AG04450 (cell line): ENCODE data around the gene SEMA5A. TPM values are rescaled to one million over a fixed set of nuclear protein-coding genes. Genes with fewer than 3 reads are reported as not detected.
A peak's percentile ranks its signal among the peaks of the same experiment; 100 is the strongest.

Experiments
- CTCF ChIA-PET: fragments of 300-600, 350-600 bp; formaldehyde crosslinking; extraction: SDS; loops from one replicate; lab custom pipeline; 2022; ENCODE audit warnings: antibody characterized with exemption, inconsistent platforms; lab: Charles Lee
- POLR2A ChIA-PET: fragments of 350-600 bp; formaldehyde crosslinking; extraction: SDS; loops from one replicate; lab custom pipeline; 2021; ENCODE audit warnings: antibody characterized with exemption, inconsistent platforms; lab: Yijun Ruan, JAX
- DNase-seq: peaks from one replicate; pipeline ENCODE4 v3.0.0-alpha.2; 2011; ENCODE audit warnings: low read depth, low spot score
- H3K27ac ChIP-seq: one replicate; pipeline ENCODE4 v1.5.1; 2012; ENCODE audit warnings: low read depth, low read length, control low read depth
- H3K27me3 ChIP-seq: one replicate; pipeline ENCODE4 v1.6.0; 2012; ENCODE audit warnings: low read length; ENCODE audit not compliant: control insufficient read depth, insufficient read depth
- H3K4me3 ChIP-seq: 2 replicates; pipeline ENCODE4 v1.5.1; 2011; ENCODE audit warnings: mild to moderate bottlenecking, low read depth, low read length, control low read depth
- H3K9me3 ChIP-seq: 2 replicates; pipeline ENCODE4 v1.5.1; 2012; ENCODE audit warnings: low read length; ENCODE audit not compliant: control insufficient read depth, insufficient read depth
- polyA plus RNA-seq: library from polyadenylated mRNA; depleted of rRNA; stranded (reverse); fragments of >200 nt; gene quantifications from 2 replicates; pipeline ENCODE4 v1.2.3, GENCODE V29; 2011
- TF ChIP-seq, protein P1 (sequence below): IDR thresholded peaks from 2 replicates; pipeline ENCODE4 v1.5.1; 2011; ENCODE audit warnings: low read depth, low read length, control low read depth, inconsistent platforms

SEMA5A gene
- polyA plus RNA-seq, 1 experiment = 31.8 TPM

DNA sequence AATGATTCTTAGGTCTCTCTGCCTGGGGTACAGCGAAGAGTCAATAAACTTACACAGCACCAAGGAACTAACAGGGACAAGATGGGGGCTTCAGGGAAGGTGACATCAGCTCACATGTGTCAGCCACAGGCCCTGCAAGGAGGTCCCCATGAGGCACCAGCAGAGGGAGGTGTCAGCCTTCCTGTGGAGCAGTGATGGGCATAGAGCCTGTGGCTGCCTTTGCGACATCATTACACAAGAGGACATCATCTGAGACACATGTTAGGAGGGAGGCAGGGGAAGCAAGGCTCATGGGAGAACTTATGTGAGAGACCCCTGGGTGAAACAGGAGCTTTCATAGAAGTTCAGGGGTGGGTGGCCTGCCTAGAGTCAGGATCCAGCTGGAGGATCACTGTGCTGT, 389.6 kb downstream of the SEMA5A start:
- Histone ChIP-seq H3K9me3 (no peaks in the 10 kb centered on the region), H3K27me3 (no peaks in the 10 kb centered on the region), H3K4me3 (no peak overlapping the region), H3K27ac (no peak overlapping the region)
- POLR2A ChIA-PET = interaction anchor here (0.6 kb wide), 1 partner anchor 1259 kb away, joined by 3 read pairs; no protein-coding TSS in a partner anchor
- TF ChIP-seq, protein P1, sequence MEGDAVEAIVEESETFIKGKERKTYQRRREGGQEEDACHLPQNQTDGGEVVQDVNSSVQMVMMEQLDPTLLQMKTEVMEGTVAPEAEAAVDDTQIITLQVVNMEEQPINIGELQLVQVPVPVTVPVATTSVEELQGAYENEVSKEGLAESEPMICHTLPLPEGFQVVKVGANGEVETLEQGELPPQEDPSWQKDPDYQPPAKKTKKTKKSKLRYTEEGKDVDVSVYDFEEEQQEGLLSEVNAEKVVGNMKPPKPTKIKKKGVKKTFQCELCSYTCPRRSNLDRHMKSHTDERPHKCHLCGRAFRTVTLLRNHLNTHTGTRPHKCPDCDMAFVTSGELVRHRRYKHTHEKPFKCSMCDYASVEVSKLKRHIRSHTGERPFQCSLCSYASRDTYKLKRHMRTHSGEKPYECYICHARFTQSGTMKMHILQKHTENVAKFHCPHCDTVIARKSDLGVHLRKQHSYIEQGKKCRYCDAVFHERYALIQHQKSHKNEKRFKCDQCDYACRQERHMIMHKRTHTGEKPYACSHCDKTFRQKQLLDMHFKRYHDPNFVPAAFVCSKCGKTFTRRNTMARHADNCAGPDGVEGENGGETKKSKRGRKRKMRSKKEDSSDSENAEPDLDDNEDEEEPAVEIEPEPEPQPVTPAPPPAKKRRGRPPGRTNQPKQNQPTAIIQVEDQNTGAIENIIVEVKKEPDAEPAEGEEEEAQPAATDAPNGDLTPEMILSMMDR = peak; percentile 52
- CTCF ChIA-PET = interaction anchor here (0.7 to 2.6 kb wide), 10 partner anchors 8 to 1269 kb away, joined by 3 to 15 read pairs (median 4); no protein-coding TSS in a partner anchor
- peak; percentile 30 for DNase-seq

DNA sequence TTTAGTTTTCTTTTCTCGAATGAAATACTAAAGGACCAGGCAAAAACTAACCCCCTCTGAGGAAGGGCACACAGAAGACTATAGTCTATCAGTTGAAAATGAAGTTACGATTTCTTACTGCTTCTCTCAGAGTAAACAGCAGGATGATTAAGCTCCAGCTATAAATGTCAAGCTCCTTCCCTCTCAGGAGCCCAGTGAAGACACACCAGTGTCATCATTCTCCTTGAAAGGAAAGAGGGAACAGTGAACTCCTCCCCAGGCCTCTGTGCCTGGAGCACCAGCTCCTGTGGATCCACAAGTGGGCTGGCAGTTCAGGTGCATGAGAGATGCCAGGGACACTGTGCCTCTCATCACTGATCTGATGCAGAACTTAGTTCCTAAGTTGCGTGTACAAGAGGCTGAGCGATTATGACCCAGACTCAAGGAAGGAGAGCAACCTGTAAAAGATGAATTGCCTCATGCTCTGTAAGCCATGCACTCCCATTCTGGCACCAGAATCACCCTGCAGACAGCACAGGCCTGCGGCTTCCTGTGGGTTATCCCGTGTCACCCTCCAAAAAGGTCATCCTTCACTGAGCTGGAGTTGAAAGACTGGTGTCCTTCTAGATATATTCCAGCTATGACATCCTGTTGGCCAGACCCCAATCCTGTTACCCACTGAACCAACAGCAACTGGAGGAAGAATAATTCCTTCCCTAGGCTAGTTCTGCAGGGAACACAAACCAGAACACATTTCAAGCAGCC, 394.0 kb downstream of the SEMA5A start:
- no peak for DNase-seq
- ChIA-PET POLR2A (no interaction called here), CTCF (no interaction called here)
- H3K9me3 ChIP-seq = no peaks in the 10 kb centered on the region
- H3K27me3 ChIP-seq = no peaks in the 10 kb centered on the region
- TF ChIP-seq, protein P1 = no peak
- H3K4me3 ChIP-seq = no peak overlapping the region
- H3K27ac ChIP-seq = no peak overlapping the region

DNA sequence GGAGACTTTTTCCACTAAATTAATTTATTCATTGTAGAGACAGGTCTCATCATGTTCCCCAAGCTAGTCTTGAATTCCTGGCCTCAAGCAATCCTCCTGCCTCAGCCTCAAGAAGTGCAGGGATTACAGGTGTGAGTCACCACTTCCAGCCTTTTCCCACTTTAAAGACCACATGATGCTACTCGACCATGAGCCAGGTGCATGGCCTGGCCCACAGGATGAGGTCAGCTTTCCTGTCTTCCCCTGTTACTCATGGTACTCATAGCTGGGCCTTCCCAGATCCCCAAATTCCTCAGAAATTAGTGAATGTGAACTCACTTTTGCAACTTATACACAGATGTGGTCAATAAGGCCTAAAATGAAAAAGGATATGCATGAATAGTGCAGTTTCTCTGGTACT, 395.9 kb downstream of the SEMA5A start:
- H3K27ac ChIP-seq = peak overlapping the region; percentile 73
- ChIA-PET POLR2A (no interaction called here), CTCF (interaction anchor here (0.6 kb wide), 1 partner anchor 67 kb away, joined by 3 read pairs; no protein-coding TSS in a partner anchor)
- H3K4me3 ChIP-seq = no peak overlapping the region
- H3K27me3 ChIP-seq = no peaks in the 10 kb centered on the region
- DNase-seq = peak; percentile 83
- H3K9me3 ChIP-seq = no peaks in the 10 kb centered on the region
- TF ChIP-seq, protein P1 = no peak

DNA sequence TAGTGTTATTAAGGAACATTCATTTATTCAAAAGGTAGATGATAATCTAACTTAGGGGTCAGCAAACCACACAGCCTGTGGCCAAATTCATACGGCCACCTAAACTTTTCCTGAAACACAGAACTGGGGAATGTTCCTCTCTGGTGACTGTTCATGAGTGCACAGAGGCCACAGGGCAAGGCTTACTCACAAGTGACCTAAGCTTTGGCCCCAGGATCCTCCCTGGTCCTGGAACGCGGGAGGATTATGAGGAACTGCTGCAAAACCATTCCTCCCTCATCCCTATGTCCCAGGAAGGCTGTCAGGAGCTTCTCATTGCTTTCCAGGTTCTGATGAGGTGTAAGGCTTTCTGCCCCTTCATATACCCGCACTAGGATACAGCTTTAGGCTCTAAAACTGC, 397.6 kb downstream of the SEMA5A start:
- TF ChIP-seq, protein P1 = no peak
- H3K27ac ChIP-seq = no peak overlapping the region
- CTCF ChIA-PET = interaction anchor here (0.8 kb wide), 1 partner anchor 8 kb away, joined by 3 read pairs; no protein-coding TSS in a partner anchor
- no peak overlapping the region for H3K4me3 ChIP-seq
- H3K27me3 ChIP-seq = no peaks in the 10 kb centered on the region
- H3K9me3 ChIP-seq = peaks cover 5% of the 10 kb centered on the region; the same call in 1 of the 2 replicates
- POLR2A ChIA-PET = no interaction called here
- no peak for DNase-seq

DNA sequence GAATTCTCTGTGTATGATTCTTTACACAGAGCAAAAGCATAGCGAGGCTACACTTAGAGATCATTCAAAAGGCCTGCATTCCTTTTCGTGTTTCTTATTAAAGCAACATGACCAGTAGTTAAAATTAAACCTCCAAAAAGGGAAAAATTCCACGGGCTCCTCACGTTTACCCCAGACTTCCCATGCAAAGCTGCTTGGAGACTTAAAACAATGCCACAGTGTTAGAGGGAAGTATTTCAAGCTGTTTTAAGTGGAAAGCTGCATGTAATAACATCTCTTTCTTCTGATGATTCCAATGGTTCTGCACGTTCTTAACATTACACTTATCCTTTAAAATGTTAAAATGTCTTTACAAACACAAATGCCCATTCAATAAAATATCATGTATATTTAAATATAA, 405.2 kb downstream of the SEMA5A start:
- Histone ChIP-seq H3K27me3 (no peaks in the 10 kb centered on the region), H3K4me3 (no peak overlapping the region), H3K9me3 (peaks cover 5% of the 10 kb centered on the region; the same call in 1 of the 2 replicates), H3K27ac (no peak overlapping the region)
- ChIA-PET POLR2A (no interaction called here), CTCF (interaction anchor here (0.5 kb wide), 1 partner anchor 64 kb away, joined by 4 read pairs; no protein-coding TSS in a partner anchor)
- DNase-seq = no peak
- TF ChIP-seq, protein P1 = no peak
